RPMI7951 (cell line): ENCODE results near the gene FANCL. TPM values are rescaled to one million over a fixed set of nuclear protein-coding genes. Genes with fewer than 3 reads are reported as not detected.
"Not testable (repeated sequence)": the region's sequence is repeated elsewhere in the genome, so short reads cannot be mapped to it uniquely, and the experiment has no call there.

Experiments
- DNase-seq: peaks from one replicate; pipeline ENCODE4 v3.0.0-alpha.2; 2012; ENCODE audit warnings: low read depth
- total RNA-seq: library from RNA; depleted of rRNA; stranded (reverse); fragments of >200 nt; shearing (Covaris generic); gene quantifications from 2 replicates; pipeline ENCODE4 v1.2.3, GENCODE V29; 2014; rRNA removed

The FANCL gene
- total RNA-seq, result 36.3 and 56.4 TPM in 2 replicates

- peak; percentile 87 for DNase-seq
Measured at GRCh38 chr2:58240670-58241545, at the start of gene FANCL. Gene FANCL, minus strand, starts transcription at chr2:58241325. Its CDS starts 12 bp downstream, at chr2:58241313.

- no peak for DNase-seq
Measured at GRCh38 chr2:58289029-58289428, 47.9 kb upstream of the FANCL start.

- no peak for DNase-seq
Measured at GRCh38 chr2:58283931-58284330, 42.8 kb upstream of the FANCL start.

- not testable (repeated sequence) for DNase-seq
Measured at GRCh38 chr2:58275144-58275543, 34.0 kb upstream of the FANCL start.

- DNase-seq, result peak; percentile 14
Measured at GRCh38 chr2:58271826-58272225, 30.7 kb upstream of the FANCL start.

- no peak for DNase-seq
Measured at GRCh38 chr2:58268685-58269084, 27.6 kb upstream of the FANCL start.

- DNase-seq, result no peak
Measured at GRCh38 chr2:58266211-58266610, 25.1 kb upstream of the FANCL start.

- no peak for DNase-seq
Measured at GRCh38 chr2:58261209-58261608, 20.1 kb upstream of the FANCL start.

GRCh38 chr2:58258456-58258855 lies 17.3 kb upstream of the FANCL start:
- DNase-seq, result not testable (repeated sequence)

GRCh38 chr2:58251331-58252201 lies 10.4 kb upstream of the FANCL start:
- not testable (repeated sequence) for DNase-seq

GRCh38 chr2:58241546-58241864 lies 380 bp upstream of the FANCL start:
- DNase-seq, result no peak

- no peak for DNase-seq
Measured at GRCh38 chr2:58239243-58239925, 1.7 kb downstream of the FANCL start.

GRCh38 chr2:58237741-58238140 lies 3.4 kb downstream of the FANCL start:
- peak; percentile 6 for DNase-seq

GRCh38 chr2:58235984-58236383 lies 5.1 kb downstream of the FANCL start:
- DNase-seq, result no peak

- DNase-seq, result no peak
Measured at GRCh38 chr2:58235170-58235569, 6.0 kb downstream of the FANCL start.

GRCh38 chr2:58228299-58228698 lies 12.8 kb downstream of the FANCL start:
- no peak for DNase-seq

GRCh38 chr2:58227171-58227917 lies 13.8 kb downstream of the FANCL start:
- peak; percentile 48 for DNase-seq

- DNase-seq, result no peak
Measured at GRCh38 chr2:58221909-58222308, 19.2 kb downstream of the FANCL start.

- no peak for DNase-seq
Measured at GRCh38 chr2:58215429-58215828, 25.7 kb downstream of the FANCL start.

- not testable (repeated sequence) for DNase-seq
Measured at GRCh38 chr2:58210951-58211568, 30.1 kb downstream of the FANCL start.

- no peak for DNase-seq
Measured at GRCh38 chr2:58207189-58207588, 33.9 kb downstream of the FANCL start.
